ENCODE data around the gene VPS51. TPM values are rescaled to one million over a fixed set of nuclear protein-coding genes. Genes with fewer than 3 reads are reported as not detected.

Gene VPS51
- total RNA-seq, 2 donors from 2014 or later = 71.8 to 80.6 TPM

DNA sequence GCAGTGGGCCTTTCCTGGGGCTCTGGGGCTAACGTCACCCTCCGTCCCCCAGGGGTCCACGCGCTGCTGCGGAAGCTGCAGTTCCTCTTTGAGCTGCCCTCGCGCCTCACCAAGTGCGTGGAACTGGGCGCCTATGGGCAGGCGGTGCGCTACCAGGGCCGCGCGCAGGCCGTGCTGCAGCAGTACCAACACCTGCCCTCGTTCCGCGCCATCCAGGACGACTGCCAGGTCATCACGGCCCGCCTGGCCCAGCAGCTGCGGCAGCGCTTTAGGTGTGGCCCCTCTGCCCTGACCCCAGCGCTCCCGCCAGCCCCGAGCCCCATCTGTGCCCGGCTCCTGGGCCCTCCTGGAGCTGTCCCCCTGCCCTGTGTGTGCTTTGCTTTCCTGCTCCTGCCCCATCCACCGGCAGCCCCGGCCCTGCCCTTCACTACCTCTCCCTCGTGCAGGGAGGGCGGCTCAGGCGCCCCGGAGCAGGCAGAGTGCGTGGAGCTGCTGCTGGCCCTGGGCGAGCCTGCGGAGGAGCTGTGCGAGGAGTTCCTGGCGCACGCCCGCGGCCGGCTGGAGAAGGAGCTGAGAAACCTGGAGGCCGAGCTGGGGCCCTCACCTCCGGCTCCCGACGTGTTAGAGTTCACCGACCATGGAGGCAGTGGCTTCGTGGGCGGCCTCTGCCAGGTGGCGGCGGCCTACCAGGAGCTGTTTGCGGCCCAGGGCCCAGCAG, 11.9 kb downstream of the VPS51 start:
- H3K27me3 Mint-ChIP-seq = no peaks in the 10 kb centered on the region
- H3K4me3 Mint-ChIP-seq = no peak overlapping the region
- H3K4me1 Mint-ChIP-seq = peaks cover 4% of the 10 kb centered on the region
- no peak for ATAC-seq (replicated peaks)
- no peak overlapping the region for H3K27ac Mint-ChIP-seq
- peaks cover 42% of the 10 kb centered on the region for H3K36me3 Mint-ChIP-seq (ENCODE audit: low read depth)
- H3K9me3 Mint-ChIP-seq = no peaks in the 10 kb centered on the region

- Mint-ChIP-seq H3K27ac (no peak overlapping the region), H3K27me3 (no peaks in the 10 kb centered on the region), H3K36me3 (ENCODE audit: low read depth) (peaks cover 35% of the 10 kb centered on the region), H3K4me1 (peaks cover 8% of the 10 kb centered on the region), H3K9me3 (no peaks in the 10 kb centered on the region), H3K4me3 (no peak overlapping the region)
- no peak for ATAC-seq (replicated peaks)
These were observed 12.6 kb downstream of the VPS51 start for GRCh38 chr11:65108469-65109123.

DNA sequence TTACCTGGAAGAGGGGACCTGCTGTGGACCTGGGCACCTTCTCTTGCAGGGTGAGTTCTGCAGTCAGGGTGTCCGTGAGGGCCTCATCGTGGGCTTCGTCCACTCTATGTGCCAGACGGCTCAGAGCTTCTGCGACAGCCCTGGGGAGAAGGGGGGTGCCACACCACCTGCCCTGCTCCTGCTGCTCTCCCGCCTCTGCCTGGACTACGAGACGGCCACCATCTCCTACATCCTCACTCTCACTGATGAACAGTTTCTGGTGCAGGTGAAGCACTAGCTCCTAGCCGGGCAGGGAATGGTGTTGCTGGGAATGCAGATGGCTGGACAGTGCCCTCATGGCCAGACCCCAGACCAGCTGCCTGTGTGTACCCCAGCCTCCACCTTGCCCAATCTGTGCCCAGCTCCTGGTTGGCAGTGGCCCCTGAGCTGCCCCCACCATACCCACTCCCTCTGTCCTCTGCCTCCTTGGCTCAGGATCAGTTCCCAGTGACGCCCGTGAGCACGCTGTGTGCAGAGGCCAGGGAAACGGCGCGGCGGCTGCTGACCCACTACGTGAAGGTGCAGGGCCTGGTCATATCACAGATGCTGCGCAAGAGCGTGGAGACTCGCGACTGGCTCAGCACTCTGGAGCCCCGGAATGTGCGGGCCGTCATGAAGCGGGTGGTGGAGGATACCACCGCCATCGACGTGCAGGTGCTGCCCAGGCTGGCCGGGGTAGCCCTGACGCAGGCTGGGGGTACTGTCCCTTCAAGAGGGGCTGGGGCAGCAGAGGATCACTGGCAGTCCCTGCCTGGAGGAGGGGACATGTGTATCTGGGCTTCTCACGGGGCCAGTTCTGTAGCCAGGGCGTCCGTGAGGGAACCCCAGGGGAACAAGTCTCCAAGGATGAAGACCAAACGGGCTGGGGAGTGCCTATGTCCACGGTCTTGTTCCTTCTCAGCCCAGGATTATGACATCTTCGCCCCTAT, 13.5 kb downstream of the VPS51 start:
- no peak overlapping the region for H3K4me3 Mint-ChIP-seq
- H3K36me3 Mint-ChIP-seq (ENCODE audit: low read depth) = peaks cover 27% of the 10 kb centered on the region
- H3K27me3 Mint-ChIP-seq = no peaks in the 10 kb centered on the region
- no peak for ATAC-seq (replicated peaks)
- peak overlapping the region; percentile 38 for H3K27ac Mint-ChIP-seq
- peaks cover 8% of the 10 kb centered on the region for H3K4me1 Mint-ChIP-seq
- H3K9me3 Mint-ChIP-seq = no peaks in the 10 kb centered on the region

DNA sequence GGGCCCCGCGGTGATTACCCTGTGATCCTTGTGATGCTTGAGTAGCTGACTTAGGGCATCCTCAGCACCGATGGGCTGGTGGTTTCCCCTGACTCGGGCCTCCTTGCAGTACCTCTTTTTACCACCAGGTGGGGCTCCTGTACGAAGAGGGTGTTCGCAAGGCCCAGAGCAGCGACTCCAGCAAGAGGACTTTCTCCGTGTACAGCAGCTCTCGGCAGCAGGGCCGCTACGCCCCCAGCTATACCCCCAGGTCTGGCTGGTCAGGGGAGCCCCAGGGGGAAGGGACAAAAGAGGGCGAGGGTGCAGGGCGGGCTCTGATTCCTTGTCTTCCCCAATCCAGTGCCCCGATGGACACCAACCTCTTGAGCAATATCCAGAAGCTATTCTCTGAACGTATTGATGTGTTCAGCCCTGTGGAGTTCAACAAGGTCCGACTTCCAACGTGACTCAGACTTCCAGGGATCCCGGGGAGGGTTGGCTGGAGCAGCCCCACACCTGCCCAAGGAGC, 14.4 kb downstream of the VPS51 start:
- Mint-ChIP-seq H3K4me1 (peaks cover 8% of the 10 kb centered on the region), H3K9me3 (no peaks in the 10 kb centered on the region), H3K4me3 (peak overlapping the region; percentile 95), H3K27ac (peak overlapping the region; percentile 38), H3K27me3 (no peaks in the 10 kb centered on the region), H3K36me3 (ENCODE audit: low read depth) (peaks cover 18% of the 10 kb centered on the region)
- ATAC-seq (replicated peaks) = peak; percentile 60

DNA sequence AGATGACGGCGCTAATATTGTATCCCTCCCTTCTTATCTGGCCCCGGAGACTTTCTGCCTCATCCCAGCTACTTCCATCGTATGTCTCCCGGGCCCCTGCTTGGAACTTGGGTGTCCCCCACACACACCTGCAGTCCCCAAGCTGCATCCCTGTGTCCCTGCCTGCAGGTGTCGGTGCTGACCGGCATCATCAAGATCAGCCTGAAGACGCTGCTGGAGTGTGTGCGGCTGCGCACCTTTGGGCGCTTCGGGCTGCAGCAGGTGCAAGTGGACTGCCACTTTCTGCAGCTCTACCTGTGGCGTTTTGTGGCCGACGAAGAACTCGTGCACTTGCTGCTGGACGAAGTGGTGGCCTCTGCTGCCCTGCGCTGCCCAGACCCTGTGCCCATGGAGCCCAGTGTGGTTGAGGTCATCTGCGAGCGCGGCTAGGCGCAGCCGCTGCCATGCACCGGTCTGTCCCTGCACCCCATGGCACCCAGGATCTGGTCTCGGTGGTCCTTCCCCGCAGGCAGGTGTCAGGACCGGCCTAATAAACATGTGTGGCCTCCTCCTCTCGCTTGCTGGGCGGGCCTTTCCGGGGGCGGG, 15.2 kb downstream of the VPS51 start:
- Mint-ChIP-seq H3K9me3 (no peaks in the 10 kb centered on the region), H3K4me3 (peak overlapping the region; percentile 95), H3K36me3 (ENCODE audit: low read depth) (peaks cover 10% of the 10 kb centered on the region), H3K27ac (peak overlapping the region; percentile 94), H3K4me1 (peaks cover 5% of the 10 kb centered on the region), H3K27me3 (no peaks in the 10 kb centered on the region)
- no peak for ATAC-seq (replicated peaks)

- Mint-ChIP-seq H3K4me1 (peaks cover 4% of the 10 kb centered on the region), H3K36me3 (ENCODE audit: low read depth) (peaks cover 11% of the 10 kb centered on the region), H3K9me3 (no peaks in the 10 kb centered on the region), H3K27me3 (no peaks in the 10 kb centered on the region), H3K4me3 (peak within 1 kb of the TSS; percentile 95), H3K27ac (peak within 1 kb of the TSS; percentile 94)
- peak; percentile 89 for ATAC-seq (replicated peaks)
These were observed 15.9 kb downstream of the VPS51 start, which contains the start of gene TM7SF2 for GRCh38 chr11:65111744-65112545. TM7SF2 (plus strand) TSS chr11:65111872; CDS start chr11:65112016, 144 bp downstream.

DNA sequence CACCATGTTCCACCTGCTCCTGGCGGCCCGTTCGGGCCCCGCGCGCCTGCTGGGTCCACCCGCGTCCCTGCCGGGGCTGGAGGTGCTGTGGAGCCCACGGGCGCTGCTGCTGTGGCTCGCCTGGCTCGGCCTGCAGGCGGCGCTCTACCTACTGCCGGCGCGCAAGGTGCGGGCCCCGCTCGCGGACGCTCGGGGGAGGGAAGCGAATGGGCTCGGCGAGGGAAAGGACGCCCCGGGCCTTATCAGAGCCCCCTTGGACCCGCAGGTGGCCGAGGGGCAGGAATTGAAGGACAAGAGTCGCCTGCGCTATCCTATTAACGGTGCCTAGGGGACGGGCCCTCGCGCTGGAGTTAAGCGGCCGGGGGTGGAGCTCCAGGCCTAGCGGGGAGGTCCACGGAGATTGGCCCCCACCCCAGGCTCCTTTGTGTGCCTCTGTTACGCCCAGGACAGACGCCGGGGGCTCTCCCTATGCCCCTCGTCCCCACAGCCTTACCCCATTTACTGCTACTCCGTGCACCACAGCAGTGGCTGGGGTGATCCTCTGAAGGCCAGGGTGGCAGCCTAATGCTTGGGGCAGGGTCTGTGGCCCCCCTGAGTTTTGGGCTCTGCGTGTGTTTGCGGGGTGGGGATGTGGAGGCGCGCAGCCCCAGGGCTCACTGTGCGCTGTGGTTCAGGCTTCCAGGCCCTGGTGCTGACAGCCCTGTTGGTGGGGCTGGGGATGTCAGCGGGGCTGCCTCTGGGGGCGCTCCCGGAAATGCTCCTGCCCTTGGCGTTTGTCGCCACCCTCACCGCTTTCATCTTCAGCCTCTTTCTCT, 16.7 kb downstream of the VPS51 start:
- H3K9me3 Mint-ChIP-seq = no peaks in the 10 kb centered on the region
- H3K36me3 Mint-ChIP-seq (ENCODE audit: low read depth) = peaks cover 16% of the 10 kb centered on the region
- H3K27me3 Mint-ChIP-seq = no peaks in the 10 kb centered on the region
- peak; percentile 55 for ATAC-seq (replicated peaks)
- peak overlapping the region; percentile 86 for H3K27ac Mint-ChIP-seq
- H3K4me1 Mint-ChIP-seq = peaks cover 6% of the 10 kb centered on the region
- H3K4me3 Mint-ChIP-seq = peak overlapping the region; percentile 95

DNA sequence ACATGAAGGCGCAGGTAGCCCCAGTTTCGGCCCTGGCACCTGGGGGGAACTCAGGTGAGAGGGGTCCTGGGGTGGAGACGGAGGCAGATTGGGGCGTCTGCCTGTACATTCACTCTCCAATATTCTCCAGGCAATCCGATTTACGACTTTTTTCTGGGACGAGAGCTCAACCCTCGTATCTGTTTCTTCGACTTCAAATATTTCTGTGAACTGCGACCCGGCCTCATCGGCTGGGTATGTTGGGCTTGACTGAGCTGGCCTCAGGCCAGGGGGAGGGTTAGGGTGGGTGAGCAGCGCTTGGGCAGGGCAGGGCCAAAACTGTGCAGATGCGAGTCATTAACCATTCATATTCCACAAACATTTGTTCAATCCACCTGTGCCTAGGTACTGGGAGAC, 17.3 kb downstream of the VPS51 start:
- Mint-ChIP-seq H3K4me3 (peak overlapping the region; percentile 95), H3K4me1 (peaks cover 10% of the 10 kb centered on the region)

DNA sequence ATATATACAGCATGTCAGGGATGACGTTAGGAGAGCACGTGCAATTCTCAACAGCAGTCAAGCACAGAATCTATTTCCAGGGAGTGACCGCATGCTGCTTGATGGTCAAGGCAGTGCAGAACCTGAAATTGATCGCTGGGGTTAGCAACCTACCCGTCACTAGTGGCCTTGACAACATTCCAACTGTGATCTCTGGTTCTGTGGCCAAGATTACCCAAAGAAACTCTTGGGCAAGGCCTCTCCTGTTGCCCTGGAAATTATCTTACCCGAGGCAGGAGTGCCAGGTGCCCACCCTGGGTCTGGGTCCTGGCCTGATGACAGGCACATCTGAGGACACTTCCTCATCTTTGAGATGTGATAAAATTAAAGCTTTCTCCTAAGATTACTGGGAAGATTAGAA, 17.8 kb downstream of the VPS51 start:
- Mint-ChIP-seq H3K4me1 (peaks cover 13% of the 10 kb centered on the region), H3K27ac (peak overlapping the region; percentile 86), H3K36me3 (ENCODE audit: low read depth) (peaks cover 27% of the 10 kb centered on the region), H3K4me3 (peak overlapping the region; percentile 95), H3K9me3 (no peaks in the 10 kb centered on the region), H3K27me3 (no peaks in the 10 kb centered on the region)
- ATAC-seq (replicated peaks) = no peak

More for the DNA sequence above, 17.3 kb downstream of the VPS51 start:
- no peak for ATAC-seq (replicated peaks)
- Mint-ChIP-seq H3K36me3 (ENCODE audit: low read depth) (peaks cover 22% of the 10 kb centered on the region), H3K27ac (peak overlapping the region; percentile 86), H3K27me3 (no peaks in the 10 kb centered on the region), H3K9me3 (no peaks in the 10 kb centered on the region)

DNA sequence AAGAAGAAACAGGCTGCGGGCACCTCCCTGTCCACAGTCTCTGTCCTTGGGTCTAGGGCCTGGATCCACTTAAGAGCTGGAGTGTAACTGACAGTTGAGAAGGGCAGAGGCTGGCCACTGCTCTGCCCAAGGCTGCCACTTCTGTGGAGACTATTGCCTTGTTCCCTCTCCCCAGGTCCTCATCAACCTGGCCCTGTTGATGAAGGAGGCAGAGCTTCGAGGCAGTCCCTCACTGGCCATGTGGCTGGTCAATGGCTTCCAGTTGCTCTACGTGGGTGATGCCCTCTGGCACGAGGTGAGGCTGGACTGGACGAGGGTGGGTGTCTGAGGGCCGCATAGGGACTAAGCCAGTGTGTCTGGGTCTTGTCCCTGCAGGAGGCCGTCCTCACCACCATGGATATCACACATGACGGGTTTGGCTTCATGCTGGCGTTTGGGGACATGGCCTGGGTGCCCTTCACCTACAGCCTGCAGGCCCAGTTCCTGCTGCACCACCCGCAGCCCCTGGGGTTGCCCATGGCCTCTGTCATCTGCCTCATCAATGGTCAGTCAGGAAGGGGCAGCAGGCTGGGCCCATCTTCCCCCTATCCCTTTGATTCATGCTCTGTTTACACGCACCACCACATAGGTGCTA, 18.6 kb downstream of the VPS51 start:
- H3K36me3 Mint-ChIP-seq (ENCODE audit: low read depth) = peaks cover 35% of the 10 kb centered on the region
- peak overlapping the region; percentile 95 for H3K4me3 Mint-ChIP-seq
- H3K4me1 Mint-ChIP-seq = peaks cover 13% of the 10 kb centered on the region
- peak overlapping the region; percentile 86 for H3K27ac Mint-ChIP-seq
- ATAC-seq (replicated peaks) = no peak
- no peaks in the 10 kb centered on the region for H3K27me3 Mint-ChIP-seq
- no peaks in the 10 kb centered on the region for H3K9me3 Mint-ChIP-seq

GRCh38 chr11:65115361-65116082, 19.5 kb downstream of the VPS51 start:
- no peak for ATAC-seq (replicated peaks)
- H3K4me3 Mint-ChIP-seq = peak overlapping the region; percentile 80
- H3K9me3 Mint-ChIP-seq = no peaks in the 10 kb centered on the region
- peak overlapping the region; percentile 25 for H3K27ac Mint-ChIP-seq
- peaks cover 39% of the 10 kb centered on the region for H3K36me3 Mint-ChIP-seq (ENCODE audit: low read depth)
- H3K4me1 Mint-ChIP-seq = peaks cover 17% of the 10 kb centered on the region
- no peaks in the 10 kb centered on the region for H3K27me3 Mint-ChIP-seq
